Raji (cell line): ENCODE data around the gene LTB.

Source experiments
- POLR2A ChIP-seq: IDR thresholded peaks from 2 replicates; pipeline ENCODE4 v1.6.1; 2011; ENCODE audit warnings: low read depth, low read length, control low read depth; ENCODE audit not compliant: insufficient read depth

LTB gene, protein sequence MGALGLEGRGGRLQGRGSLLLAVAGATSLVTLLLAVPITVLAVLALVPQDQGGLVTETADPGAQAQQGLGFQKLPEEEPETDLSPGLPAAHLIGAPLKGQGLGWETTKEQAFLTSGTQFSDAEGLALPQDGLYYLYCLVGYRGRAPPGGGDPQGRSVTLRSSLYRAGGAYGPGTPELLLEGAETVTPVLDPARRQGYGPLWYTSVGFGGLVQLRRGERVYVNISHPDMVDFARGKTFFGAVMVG

DNA sequence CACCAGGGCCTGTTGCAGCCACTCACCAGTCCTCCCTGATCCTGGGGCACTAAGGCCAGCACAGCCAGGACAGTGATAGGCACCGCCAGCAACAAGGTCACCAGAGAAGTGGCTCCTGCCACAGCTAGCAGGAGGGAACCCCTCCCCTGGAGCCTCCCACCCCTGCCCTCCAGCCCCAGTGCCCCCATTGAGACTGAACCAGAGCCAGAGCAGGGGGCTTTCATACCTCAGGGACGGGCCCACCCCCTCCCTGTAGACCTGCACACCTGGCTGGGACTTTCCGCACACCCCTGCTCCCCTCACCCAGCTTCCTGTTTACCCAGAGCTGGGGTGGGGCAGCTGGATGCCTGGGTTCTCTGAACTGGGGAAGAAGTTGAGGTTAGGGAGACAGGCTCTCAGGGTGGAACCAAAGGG, at the start of gene LTB:
TSS of gene LTB (minus strand) at position 195 of the 414 bp plus-strand sequence. CDS start at position 188, 7 bp downstream.
- peak; percentile 89 for TF ChIP-seq POLR2A

DNA sequence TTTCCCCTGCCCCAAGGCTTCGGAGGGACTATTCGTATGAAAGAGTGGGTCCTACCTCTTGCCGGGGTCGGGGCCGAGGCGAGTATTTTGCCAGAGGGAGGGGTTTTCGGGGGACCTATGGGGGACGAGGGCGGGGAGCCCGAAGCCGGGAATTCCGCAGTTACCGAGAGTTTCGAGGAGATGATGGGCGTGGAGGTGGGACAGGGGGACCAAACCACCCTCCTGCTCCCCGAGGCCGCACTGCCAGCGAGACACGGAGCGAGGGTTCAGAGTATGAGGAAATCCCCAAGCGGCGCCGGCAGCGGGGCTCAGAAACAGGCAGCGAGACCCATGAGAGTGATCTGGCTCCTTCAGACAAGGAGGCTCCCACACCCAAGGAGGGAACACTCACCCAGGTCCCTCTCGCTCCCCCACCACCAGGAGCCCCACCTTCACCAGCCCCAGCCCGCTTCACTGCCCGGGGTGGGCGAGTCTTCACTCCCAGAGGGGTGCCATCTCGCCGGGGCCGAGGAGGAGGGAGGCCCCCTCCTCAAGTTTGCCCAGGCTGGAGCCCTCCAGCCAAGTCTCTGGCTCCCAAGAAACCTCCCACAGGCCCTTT, 49.6 kb upstream of the LTB start:
- no peak for TF ChIP-seq POLR2A

DNA sequence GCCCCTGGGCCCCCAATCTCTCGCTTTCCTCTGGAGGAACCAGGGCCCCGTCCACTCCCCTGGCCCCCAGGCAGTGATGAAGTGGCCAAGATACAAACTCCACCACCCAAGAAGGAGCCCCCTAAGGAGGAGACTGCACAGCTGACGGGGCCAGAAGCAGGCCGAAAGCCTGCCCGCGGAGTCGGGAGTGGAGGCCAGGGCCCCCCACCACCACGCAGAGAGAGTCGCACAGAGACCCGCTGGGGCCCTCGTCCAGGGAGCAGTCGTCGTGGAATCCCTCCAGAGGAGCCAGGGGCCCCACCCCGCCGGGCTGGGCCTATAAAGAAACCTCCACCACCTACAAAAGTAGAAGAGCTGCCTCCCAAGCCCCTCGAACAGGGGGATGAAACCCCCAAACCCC, 49.0 kb upstream of the LTB start:
- TF ChIP-seq POLR2A = no peak

DNA sequence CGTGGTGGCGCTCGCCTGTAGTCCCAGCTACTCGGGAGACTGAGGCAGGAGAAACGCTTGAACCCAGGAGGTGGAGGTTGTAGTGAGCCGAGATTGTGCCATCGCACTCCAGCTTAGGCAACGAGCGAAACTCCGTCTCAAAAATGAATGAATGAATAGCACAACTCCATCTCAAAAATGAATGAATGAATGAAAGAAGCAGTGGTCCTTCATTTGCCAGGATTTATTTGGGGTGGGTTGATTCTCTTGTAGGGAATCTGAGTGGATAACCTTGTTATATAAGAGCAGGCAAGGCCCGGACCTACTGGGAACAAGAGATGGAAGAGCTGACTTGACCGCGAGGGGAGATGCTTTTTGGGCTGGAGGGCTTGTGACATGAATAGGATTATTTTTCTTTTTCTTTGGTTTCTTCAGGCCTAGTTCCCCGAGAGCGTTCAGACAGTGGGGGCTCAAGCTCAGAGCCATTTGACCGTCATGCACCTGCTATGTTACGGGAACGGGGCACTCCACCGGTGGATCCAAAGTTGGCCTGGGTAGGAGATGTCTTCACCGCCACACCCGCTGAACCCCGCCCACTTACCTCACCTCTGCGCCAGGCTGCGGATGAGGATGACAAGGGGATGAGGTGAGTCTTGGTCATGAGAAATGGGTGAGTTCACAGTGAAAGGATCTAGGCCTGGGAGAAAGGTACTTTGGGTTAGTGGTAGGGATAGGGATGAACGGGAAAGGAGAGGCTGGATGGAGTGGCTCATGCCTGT, 48.1 kb upstream of the LTB start:
- no peak for TF ChIP-seq POLR2A

DNA sequence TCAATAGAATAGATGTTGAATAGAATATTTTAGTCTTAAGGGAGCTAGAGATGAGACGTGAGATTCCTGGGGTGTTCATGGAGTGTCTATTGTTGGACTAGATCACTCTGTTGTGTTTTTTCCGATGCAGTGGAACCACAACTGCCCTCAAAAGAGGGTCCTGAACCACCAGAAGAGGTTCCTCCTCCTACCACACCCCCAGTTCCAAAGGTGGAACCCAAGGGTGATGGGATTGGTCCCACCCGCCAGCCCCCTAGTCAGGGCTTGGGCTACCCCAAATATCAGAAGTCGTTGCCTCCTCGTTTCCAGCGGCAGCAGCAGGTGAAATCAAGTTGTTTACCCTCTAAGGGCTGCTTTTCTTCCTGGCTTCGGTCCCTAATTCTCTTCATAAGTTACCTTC, 46.8 kb upstream of the LTB start:
- TF ChIP-seq POLR2A = no peak

DNA sequence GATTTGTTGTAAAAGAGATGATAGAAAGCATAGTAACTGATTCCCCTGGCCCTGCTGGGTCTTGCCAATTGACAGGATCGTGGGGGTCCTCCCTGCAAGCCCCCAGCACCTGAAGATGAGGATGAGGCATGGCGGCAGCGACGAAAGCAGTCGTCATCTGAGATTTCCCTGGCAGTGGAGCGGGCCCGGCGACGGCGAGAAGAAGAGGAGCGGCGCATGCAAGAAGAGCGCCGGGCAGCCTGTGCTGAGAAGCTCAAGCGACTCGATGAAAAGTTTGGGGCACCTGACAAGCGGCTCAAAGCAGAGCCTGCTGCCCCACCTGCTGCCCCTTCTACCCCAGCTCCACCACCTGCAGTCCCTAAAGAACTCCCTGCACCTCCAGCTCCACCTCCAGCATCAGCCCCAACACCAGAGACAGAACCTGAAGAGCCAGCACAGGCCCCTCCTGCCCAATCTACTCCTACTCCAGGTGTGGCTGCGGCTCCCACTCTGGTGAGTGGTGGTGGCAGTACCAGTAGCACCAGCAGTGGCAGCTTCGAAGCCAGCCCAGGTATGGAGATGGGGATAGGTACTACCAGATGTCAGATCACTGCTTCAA, 45.6 kb upstream of the LTB start:
- no peak for TF ChIP-seq POLR2A

DNA sequence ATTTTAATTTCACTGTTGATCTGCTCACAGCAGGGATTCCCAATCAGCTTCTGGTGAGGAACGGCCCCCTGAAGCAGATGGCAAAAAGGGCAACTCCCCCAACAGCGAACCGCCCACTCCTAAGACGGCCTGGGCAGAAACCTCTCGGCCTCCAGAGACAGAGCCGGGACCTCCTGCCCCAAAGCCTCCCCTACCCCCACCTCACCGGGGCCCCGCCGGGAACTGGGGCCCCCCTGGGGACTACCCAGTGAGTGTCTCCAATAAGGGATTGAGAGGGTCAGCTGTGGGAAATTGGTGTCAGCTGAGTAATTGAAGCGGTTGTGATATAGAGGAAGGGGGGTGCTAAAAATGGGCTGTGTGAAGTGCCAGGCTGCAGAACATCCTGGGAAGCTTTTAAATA, 44.7 kb upstream of the LTB start:
- TF ChIP-seq POLR2A = no peak

DNA sequence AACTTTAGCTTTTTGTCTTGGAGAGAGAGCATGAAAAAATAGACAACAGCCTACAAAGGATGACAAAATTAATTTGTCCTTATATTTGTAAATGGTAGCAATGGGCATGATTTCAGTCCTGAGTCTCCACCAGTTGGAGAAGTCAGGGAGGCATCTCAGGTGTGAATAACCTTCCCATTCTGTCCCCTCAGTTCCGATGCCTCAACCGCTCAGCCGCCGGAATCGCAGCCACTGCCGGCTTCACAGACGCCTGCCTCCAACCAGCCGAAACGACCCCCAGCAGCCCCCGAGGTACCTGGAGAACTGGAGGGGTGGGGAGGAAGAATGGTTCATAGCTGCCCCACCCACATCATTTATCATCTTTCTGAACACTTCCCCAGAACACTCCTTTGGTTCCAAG, 41.8 kb upstream of the LTB start:
- no peak for TF ChIP-seq POLR2A

DNA sequence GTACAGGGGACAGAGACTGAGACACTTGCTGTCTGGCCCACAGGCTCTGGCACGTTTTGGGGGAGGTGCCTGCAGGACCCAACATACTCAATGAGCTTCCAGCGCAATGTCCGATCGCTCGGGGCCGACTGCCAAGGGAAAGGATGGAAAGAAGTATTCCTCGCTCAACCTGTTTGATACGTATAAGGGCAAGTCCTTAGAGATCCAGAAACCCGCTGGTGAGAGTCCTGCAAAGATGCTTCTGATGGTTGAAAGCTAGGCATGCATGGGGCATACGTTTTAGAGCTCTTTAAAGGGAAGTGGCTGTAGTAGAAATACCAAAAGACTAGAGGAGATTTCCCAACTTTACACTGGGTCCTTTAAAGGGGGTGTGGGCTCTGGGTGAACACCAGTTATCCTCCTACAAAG, 40.5 kb upstream of the LTB start:
- no peak for TF ChIP-seq POLR2A

DNA sequence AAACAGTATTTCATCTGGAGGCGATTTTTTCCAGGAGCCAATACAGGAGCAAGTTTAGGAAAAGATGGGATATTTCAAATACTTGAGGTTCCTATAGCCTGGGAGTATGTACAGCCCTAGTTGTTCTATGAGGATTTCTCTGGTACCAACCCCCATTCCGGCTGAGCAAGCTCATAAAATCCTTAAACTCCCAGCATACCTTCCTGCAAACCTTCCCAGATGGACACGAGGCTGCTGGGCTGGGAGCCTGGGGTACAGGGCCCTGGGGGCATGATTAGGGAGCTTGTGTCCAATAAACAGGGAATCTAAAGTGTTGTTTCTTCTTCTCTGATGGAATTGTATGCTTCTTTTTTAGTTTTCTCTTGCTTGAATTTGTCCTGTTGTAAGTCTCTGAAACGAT, 39.8 kb upstream of the LTB start:
- TF ChIP-seq POLR2A = no peak

DNA sequence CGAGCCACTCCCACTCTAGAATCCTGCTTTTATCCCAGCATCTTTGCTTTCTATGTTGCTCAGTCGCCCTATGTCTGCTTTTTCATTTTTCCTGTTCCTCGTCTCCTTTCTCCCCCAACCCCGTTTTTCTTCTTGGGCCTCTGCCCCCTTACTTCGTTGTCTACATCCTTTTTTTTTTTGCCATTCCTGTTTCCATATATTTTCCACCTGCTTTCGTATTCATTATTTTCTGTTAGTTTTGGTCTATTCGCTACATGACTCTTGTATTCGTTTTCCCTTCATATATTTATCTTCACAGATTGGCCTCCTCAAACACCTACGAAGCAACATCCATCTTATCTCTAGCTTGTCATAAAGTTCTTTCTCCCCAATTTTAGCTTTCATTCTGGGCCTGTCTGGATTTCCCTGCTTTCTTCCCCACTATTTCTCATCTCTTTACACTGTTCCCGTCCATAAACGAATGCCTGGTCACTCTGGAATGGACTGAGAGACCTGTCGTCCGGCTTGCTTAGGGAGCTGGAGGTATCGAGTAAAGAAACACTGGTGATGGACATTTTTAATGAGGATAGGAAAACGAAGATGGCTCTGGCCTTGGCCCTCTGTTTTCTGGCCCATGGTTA, 39.2 kb upstream of the LTB start:
- TF ChIP-seq POLR2A = no peak

DNA sequence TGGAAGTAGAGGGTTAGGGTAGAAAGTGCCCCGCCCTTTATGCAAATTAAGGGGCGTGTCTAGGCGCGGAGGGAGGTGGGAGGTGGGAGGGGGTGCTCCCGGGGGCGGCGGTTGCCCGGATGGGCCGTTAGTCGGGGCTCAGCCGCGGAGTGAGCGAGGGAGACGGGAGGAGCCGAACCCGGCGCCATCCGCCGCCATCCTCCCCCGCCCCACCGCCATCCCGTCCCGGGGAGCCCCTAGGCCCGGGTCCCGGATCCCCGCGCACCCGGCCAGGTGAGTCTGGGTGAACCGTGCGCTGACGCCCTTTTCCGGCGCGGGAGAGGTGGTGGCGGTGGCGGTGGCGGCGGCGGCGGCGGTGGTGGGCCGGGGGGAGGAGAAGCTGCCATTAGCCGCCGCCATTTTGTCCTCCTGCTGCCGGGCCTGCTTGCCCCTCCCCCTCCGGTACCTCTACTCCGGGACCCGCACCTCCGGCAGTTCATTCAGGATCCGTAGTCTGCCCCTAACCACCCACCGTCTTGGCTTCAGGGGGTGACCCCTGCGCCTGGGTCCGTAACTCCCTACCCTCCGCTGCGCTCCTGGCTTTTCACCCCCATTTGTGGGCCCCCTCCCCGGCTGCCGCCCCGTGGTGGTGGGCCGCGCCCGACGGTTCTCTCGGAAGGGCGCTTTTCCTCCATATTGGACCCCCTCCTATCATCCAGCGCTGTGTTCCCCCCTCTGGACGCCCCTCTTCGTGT, 38.5 kb upstream of the LTB start, which contains the start of gene PRRC2A:
TSS of gene PRRC2A (plus strand) at position 130 of the 734 bp plus-strand sequence. CDS start 2,075 bp downstream, outside the sequence.
- no peak for TF ChIP-seq POLR2A

DNA sequence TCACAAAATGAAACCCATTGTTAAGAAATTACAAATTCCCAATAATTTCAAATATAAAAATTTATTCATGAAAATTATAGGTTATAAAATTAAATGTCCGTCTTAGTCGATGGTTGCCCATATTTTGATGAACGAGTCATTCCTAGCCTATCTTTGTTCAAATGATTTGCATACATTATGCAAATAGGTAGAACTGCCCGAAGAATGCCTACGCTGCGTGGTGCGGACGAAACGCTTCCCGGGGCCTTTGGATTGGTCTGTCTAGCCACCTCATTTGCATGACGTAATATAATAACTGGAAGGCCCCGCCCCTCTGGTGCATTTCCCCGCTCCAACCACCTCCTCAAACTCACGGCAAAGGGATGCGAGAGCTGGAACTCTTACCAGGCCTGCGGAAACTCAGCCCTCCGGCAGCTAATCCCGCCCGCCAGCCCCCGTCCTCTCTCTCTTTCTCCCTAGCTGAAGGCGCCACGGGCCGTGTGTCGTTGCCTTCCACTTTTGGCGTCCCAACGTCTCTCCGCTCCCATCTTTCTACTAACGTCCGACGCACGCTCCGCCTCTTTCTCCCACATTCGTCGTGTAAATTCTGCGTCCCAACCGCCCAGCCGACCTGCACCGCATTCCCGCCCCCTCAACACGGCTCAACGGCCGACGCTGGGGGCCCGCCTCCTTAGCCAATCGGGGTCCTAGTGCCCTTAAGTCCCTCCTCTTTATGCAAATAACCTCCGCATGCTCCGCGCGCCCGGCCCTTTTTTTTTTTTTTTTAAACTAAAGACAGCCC, 37.8 kb upstream of the LTB start:
- TF ChIP-seq POLR2A = peak; percentile 83

DNA sequence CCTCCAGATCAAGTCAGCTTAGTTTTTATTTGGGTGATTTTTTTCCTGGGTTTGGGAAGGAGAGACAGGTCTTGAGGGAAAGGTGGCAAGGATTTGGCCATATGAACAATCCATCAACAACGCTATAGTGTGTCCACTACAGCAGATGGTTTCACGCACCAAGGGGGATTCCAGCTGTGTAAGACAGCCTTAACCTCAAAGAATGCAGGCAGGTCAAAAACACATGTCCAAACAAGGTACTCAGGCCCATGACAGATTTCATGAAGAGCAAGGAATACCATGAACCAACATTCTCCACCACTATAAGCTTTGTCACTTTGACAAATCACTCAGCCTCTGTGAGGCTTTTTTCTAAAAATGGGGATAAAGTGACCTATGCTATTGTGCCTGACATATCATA, 34.8 kb upstream of the LTB start:
- no peak for TF ChIP-seq POLR2A
